ENCODE results near the gene HPSE2.

The HPSE2 gene

GRCh38 chr10:99085358-99085757 lies 150.3 kb downstream of the HPSE2 start:
- Histone ChIP-seq H3K4me3 (ENCODE audit: low read depth, low read length) (no peak overlapping the region), H3K27me3 (ENCODE audit: insufficient read depth, low read depth, severe bottlenecking) (peaks cover 69% of the 10 kb centered on the region), H3K36me3 (no peaks in the 10 kb centered on the region), H3K27ac (no peak overlapping the region), H3K9me3 (ENCODE audit: severe bottlenecking) (no peaks in the 10 kb centered on the region)
- no peak for TF ChIP-seq CTCF (IDR thresholded peaks at IDR 0.05; ENCODE audit: low read depth, low read length)
- DNase-seq = no peak

GRCh38 chr10:99084161-99084560 lies 151.5 kb downstream of the HPSE2 start:
- Histone ChIP-seq H3K4me3 (ENCODE audit: low read depth, low read length) (no peak overlapping the region), H3K27ac (no peak overlapping the region), H3K27me3 (ENCODE audit: insufficient read depth, low read depth, severe bottlenecking) (peaks cover 59% of the 10 kb centered on the region), H3K9me3 (ENCODE audit: severe bottlenecking) (no peaks in the 10 kb centered on the region), H3K36me3 (no peaks in the 10 kb centered on the region)
- no peak for TF ChIP-seq CTCF (IDR thresholded peaks at IDR 0.05; ENCODE audit: low read depth, low read length)
- DNase-seq = no peak

- Histone ChIP-seq H3K27me3 (ENCODE audit: insufficient read depth, low read depth, severe bottlenecking) (peaks cover 48% of the 10 kb centered on the region), H3K9me3 (ENCODE audit: severe bottlenecking) (no peaks in the 10 kb centered on the region), H3K27ac (no peak overlapping the region), H3K36me3 (no peaks in the 10 kb centered on the region), H3K4me3 (ENCODE audit: low read depth, low read length) (no peak overlapping the region)
- TF ChIP-seq CTCF (IDR thresholded peaks at IDR 0.05; ENCODE audit: low read depth, low read length) = no peak
- no peak for DNase-seq
Measured at GRCh38 chr10:99080275-99080945, 155.2 kb downstream of the HPSE2 start.

GRCh38 chr10:99062591-99062990 lies 173.1 kb downstream of the HPSE2 start:
- Histone ChIP-seq H3K36me3 (no peaks in the 10 kb centered on the region), H3K27me3 (ENCODE audit: insufficient read depth, low read depth, severe bottlenecking) (peaks cover 29% of the 10 kb centered on the region), H3K4me3 (ENCODE audit: low read depth, low read length) (no peak overlapping the region), H3K27ac (no peak overlapping the region), H3K9me3 (ENCODE audit: severe bottlenecking) (no peaks in the 10 kb centered on the region)
- no peak for DNase-seq
- TF ChIP-seq CTCF (IDR thresholded peaks at IDR 0.05; ENCODE audit: low read depth, low read length) = no peak

- H3K27ac ChIP-seq = no peak overlapping the region
Measured at GRCh38 chr10:99058762-99059161, 176.9 kb downstream of the HPSE2 start.

More at GRCh38 chr10:99058762-99059161, 176.9 kb downstream of the HPSE2 start:
- no peak for DNase-seq
- Histone ChIP-seq H3K4me3 (ENCODE audit: low read depth, low read length) (no peak overlapping the region), H3K36me3 (no peaks in the 10 kb centered on the region), H3K27me3 (ENCODE audit: insufficient read depth, low read depth, severe bottlenecking) (peaks cover 30% of the 10 kb centered on the region), H3K9me3 (ENCODE audit: severe bottlenecking) (no peaks in the 10 kb centered on the region)
- no peak for TF ChIP-seq CTCF (IDR thresholded peaks at IDR 0.05; ENCODE audit: low read depth, low read length)

Data from WERI-Rb-1 (cell line).